ENCODE data around the gene GAP43.

GAP43 gene, protein sequence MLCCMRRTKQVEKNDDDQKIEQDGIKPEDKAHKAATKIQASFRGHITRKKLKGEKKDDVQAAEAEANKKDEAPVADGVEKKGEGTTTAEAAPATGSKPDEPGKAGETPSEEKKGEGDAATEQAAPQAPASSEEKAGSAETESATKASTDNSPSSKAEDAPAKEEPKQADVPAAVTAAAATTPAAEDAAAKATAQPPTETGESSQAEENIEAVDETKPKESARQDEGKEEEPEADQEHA

DNA sequence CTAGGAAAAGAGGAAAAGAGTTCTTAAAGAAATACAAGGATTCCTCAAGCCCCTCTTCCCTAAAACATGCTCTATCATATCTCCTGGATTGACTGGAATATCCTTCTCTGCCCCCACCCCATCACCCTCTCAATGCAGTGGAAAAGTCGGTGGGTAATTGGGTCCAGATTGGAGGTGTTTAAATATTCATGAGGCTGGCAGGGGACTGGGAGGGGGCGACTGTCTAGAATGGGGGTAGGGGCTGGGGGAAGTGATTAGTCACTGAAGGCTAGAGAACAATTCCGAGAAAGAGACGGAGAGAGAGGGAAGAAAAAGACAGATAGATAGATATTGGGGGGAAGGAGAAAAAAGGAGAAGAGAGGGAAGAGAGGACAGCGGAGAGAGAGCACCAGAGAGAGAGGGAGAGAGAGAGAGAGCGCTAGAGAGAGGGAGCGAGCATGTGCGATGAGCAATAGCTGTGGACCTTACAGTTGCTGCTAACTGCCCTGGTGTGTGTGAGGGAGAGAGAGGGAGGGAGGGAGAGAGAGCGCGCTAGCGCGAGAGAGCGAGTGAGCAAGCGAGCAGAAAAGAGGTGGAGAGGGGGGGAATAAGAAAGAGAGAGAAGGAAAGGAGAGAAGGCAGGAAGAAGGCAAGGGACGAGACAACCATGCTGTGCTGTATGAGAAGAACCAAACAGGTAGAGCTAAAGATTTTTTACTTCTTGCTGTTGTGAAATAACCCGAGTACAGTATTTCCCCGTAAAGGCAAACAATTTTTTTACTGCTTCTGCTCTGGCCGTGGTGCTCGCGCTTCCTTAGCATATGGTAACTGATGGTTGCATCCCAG is at the start of gene GAP43:
GAP43 (plus strand) TSS at position 467 of the 825 bp plus-strand sequence; CDS start at position 647, 180 bp downstream.
- DNase-seq = no peak

DNA sequence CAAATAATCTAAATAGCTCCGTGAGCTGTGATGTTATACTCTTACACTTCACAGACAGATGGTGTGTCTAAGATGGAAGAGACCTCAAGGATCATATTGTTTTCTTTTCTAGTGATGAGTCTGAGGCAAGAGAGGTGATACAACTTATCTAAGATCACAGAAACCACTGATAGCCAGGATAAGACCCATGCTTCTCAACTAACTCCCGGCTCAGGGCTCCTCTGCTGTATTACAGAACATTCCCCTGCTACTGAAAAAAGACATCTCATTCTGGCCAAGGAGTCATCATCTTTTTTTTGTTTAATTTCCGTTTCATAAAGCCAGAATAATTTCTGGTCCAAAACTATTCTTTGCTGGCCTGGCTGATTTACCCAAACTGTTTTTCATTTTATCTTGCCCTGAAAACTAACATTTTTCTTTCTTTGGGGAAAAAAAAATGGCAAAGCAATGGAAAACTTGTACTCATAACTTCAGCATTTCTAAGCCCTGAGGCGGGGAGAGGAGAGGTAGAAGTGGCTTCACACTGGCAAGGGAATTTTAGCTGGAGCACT is 46.9 kb upstream of the GAP43 start:
- no peak for DNase-seq

DNA sequence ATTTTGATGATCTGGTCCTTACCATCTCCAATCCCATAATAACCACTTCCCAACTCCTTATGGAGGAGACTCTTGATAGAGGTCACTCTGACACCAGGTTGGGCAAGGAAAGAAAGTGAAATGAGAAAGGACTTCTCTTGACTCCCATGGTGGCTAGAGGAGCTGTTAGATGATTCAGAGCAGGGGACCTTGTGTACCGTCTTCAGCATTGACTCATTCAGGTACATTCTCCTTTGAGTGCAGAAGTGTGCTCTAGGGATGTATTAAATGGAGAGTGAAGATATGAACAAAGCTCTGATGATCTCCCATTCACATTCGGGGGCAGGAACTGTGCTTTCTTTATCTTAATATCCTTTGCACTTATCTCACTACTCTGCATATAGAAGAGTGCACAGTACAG is 46.3 kb upstream of the GAP43 start:
- no peak for DNase-seq

DNA sequence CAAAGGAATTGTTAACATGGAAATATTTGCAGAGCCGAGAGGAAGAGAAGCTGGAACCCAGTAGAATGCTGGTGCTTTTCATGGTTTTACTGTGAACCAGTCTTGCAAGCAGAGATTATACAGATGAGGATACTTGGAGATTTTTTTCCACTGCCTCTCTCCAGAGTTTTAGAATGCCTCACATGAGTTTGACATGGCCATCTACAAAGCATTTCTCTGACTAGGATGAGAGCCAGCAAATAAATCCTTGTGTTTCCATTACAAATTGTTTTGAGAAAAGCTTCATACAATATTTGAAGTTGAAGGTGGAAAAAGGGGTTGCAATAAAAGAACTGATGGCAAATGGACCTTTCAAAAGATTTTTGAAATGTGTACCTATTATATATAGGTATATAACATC is 45.0 kb upstream of the GAP43 start:
- no peak for DNase-seq

DNA sequence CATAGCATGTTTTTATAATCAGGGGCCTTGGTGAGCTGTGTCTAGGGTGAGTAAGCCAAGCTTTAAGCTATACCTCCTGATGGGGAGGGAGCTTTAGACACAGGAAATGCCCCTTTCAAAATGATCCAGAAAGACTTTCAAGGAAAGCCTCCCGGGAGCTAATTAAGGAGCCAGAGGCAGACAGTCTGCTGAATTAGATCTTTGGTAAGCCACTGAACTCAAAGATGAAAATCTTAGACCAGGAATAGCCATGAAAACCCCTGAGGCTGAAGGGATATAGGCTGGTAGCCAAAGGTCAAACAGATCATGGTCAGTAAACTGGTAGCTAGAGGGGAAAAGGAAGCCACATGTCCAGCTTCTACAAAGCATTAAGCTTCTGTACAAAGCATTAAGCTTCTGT is 42.7 kb upstream of the GAP43 start:
- DNase-seq = no peak

DNA sequence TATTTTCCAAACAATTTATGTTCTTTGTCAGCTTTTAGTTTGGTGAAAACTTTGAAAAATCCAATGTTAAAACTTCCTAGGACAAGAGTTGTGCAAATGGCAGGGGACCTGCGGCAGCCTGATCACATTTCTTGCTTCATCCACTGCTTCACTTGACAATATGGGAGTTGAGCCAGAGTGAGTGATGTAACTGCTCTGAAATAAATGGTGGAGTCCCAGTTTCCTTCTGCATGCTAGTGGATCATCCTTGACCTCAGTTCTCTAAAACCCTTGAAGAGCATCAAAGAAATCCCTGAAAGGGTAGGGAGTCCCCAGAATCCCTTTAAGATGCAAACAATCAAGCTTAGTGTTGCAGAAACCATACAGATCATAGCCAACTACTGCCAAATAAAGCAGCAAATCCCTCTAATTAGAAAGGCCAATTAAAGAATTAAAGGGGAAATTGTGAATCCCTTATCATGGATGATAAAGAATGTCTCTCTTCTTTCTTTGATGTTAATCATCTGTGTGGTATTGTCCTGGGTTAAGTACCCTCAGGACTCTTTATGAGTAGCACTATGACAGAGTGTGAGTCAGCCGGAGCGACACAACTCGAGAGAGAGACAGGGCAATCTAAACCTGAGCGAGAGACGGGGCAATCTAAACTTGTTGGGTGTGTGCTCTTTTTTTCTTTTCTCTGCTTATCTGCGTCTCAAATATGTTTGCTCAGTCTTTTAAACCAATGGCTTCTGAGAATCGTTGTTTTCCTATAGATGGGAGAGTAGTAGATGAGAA is 41.8 kb upstream of the GAP43 start:
- no peak for DNase-seq

DNA sequence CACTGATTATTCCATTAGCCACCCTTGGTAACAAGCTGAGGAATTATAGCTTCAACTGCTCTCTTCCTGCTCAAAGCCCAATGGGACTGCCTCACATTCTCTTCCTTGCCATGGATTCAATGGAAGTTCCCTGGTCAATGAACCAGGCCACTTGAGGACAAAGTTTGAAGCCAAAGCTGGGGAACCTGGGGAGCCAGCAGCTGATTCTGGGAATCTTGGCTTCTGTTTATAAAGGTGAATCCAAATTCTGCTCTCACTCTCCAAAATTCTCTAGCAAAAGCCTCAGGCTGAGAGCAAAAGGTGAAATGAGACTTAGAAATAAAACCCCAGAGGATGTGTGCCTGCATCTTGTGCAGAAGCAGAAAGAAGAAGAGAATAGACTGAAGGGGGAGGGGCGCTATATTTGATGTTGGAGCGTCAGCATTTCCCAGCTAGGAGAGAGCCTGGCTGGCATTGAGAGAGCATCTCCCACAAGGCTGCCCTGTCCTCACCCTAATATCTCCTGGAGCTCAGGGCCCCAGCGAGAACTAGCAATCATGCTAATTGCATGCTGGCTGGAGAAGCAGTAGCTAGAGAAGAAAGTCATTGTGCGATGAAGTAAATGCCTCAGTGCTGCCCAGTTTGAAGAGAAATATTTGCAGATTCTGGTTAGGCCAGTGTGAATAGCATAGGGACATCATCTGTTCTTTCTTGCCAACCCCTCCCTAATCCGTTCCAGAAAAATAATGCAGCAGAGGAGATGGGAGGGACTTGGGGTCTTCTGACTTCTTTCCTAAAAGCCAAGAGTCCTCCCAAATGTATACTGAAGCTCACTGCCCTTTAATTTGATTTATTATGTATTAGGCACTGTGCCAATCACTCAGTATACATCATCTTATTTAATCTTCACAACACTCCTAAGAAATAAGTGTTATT is 34.9 kb upstream of the GAP43 start:
- DNase-seq = no peak

DNA sequence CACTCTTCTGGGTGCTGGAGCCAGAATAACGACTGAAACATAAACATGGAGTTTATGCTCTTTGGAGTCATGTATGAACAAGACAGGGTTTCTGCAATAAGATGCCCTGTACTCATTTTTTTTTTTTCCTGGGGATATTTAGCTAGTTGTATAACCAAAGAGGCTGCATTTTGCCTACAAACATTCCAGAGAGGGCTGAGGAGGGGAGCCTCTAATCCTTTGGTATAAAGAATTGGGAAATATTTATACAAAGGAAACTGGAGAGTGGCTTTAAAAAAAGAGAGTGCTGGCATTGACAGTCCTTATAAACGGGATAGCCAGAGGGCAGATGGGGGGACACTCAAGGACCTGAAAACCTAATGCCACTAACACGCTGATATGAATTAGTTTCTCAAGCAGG is 32.4 kb upstream of the GAP43 start:
- no peak for DNase-seq

DNA sequence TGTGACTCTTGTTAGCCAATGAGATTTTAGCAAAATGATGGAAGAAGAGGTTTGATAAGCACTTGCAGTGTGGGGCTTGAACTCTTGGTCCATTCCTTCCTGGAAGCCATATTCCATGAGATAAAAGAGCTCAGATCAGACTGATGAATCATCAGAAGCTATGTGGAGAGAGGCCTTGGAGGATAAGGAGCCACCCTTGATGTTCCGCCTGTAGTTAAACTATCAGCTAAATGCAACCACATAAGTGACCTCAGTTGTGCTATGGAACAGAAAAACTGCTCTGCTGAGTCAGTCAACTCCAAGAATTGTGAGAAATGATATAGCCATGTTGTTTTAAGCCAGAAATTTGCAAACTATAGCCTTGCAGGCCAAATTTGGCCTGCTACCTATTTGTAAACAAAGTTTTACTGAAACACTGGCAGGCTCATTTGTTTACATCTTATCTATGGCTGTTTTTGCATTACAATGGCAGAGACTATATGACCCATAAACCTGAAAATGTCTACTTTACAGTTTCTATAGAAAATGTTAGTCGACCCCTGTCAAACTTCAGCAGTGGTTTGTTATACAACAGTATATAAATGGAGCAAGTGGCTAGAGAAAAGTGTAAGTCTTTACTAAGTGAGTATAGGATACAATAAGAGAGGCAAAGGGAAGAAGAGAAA is 27.6 kb upstream of the GAP43 start:
- no peak for DNase-seq

DNA sequence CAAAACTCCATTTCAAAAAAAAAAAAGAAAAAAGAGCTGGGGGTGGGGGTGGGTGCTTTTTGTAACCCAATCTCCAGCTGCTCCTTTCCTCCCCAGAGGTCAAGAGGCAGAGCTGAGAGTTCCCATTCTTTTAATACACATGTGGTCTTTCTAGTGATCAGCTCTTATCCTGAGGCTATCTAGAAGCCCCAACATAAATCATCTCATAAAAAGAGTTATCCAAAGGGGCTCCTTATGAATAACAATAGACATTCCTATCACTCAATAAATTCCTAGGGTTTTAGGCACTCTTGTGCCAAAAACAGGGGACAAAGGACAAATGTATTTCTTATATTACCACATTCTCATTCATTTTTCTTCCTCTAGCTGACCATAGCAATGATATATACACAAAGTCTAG is 25.1 kb upstream of the GAP43 start:
- no peak for DNase-seq

DNA sequence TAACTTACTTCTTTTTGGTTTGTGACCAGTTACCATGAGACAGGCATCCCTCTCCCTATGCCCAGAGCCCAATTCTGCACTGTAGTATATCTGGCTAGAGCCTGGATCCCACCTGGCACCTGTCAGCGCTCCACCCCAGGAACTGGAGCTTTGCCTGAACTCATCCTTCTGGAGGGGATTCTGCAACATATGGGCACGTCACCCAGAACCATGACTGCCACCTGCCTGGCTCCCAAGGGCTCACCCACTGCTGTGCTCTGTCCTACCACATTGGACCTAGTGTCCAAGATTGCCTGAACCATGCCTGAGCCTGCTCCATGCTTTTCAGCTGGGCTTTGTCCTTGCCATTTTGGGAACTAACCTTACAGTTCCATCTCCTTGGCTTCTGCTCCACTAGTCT is 21.1 kb upstream of the GAP43 start:
- DNase-seq = no peak

DNA sequence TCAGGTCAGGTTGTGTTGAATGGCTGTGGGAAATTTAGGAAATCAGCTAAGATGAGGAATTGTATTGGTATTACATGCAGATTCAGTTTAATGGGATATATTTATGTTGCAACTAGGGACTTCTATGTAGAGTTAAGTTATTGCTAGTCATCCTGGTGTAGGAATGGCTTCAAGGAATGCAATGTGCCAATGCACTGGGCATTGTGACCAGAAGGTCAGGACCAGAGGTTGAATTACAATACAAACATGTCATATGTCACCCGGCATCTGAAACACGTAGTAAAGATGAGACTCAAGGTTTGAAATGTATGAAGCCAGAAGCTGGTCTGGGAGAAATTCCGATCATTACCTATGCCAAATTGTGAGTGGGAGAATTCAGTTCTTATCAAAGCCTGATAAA is 11.7 kb upstream of the GAP43 start:
- no peak for DNase-seq

DNA sequence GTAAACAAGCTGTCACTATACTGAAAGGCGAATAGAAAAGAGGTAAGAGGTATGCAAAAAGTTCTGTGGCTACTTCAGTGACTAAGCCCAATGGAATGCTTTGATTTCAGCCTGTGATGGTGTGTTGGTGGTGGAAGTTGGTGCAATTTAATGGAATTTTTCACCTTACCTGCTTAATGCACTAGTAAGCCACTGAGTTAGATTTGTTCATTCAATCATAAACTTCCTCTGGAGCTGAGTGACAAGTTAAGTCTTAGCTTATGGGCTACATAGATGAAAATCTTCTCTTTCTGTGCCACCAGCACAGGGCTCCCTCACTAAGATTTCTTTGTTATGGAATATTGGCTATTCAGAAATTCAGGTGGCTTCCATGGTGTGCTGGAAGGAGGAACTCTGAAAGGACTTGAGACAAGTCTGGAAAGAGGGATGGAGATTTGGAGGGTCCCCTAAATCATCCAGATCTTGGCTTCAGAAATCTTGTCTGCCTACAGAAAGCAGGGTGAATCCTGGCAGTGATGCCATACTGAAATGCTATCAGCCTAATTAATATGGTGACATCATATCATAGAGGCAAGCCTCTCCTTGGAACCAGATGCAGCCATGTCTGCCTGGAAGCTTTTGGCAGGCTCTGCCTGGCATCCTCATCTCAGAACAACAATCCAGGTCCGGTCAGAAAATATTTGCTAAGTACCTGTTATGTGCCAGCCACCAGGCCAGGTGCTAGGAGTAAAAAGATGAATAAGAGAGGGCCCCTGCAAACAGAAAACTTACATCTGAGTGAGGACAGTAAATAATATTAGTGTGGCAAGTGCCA is 8.1 kb upstream of the GAP43 start:
- DNase-seq = no peak

DNA sequence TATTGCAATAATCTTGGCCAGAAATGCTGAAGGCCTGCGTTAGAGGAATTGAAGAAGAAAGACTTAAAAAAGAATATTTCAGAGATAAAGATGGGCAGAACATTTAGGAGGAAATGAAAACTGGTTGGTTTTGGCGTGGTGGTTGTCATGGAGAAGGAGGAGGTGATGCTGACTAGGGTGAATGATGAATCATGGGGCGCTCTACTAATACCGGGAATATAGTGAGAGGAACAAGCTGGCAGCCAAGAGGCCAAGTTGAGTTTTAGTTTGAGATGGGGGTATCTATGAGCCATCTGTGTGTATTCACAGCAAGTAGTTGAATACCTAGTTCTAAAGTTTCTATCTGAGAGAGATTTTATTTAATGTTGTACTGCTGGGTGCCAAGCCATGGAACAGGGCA is 6.8 kb upstream of the GAP43 start:
- no peak for DNase-seq

DNA sequence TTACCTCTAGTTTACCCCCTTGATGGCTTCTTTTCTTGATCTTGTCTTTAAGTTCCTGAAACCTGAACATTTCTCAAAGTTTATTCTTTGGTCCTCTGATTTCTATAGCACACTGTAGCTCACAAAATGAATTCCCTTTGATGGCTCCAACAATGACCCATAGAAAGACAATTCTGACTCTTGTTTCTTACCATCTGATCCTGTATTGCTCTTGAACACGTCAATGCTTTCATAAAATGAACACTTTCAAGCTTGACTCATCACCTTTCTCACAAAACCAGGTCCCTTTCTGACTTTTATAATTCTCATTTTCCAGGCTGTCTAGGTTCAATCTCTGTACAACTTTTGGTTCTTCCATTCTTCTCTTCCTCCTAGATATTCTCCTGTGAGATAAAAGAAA is 5.7 kb upstream of the GAP43 start:
- no peak for DNase-seq

DNA sequence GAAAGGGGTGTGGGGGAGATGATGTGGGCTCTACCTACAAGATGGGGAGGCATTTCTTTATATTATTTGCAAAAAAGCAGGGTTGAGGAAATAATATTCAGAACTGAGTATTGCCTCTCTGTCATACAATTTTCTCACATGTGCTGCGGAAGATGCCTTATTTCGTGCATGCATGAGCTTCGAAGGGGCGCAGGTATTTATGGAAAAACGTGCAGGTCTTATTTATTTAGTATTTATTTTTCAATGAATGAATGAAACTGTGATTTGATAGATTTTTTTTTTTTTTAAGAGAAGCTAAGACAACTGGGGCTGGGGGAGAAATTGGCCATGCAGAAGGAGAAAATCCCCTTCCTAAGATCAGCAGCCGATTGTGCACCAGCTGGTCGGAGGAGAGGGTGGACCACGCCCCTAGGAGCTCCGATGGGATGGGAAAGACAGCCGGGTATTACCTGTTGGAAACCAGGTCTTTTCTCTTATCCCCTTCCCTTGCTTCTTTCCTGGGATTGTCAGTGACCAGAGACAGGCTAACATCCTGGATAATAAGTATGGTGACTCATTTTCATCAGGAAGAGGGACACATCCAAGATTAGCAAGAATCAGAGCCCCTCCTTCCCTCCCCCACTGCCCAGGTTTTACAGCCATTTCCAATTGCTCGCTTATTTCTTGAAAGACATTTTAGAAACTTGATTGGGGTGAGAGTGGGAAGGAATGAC is 875 bp downstream of the GAP43 start:
- no peak for DNase-seq

DNA sequence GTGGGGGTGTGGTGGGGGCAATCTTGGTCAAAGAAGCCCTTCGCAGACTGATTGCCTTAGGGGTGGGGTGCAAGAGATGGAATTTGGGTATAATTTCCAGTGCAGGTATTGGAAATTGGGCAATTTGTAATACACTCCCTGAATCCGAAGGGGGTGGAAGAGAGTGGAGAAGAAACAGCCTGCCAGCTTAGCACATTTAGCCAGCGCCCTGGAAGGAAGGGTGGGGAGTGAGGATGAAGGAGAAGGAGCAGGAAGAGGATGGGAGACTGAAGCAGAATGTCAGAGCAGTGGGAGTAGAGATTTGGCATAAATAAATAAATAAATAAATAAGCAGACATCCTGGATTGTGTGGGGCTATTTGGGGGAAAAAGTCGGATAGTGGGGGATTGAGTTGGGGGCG is 1.6 kb downstream of the GAP43 start:
- DNase-seq = no peak

DNA sequence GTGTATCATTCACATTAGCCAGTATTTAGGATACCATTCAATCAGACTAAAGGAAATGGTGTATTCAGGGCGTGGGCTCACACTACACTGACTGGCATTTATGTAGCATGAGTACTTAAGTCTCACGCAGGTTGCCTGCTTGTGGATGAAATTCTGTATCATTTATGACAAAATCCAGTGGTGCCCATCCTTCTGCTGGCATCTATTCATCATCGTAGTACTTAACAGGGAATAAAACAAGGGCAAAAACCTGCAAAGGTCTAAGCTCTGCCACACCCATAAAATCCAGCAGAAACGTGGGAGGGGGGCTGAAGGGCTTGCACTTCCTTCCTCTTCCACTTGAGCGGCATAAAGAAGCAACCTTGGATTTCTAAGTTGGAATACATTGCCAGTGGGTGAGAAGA is 2.7 kb downstream of the GAP43 start:
- no peak for DNase-seq

DNA sequence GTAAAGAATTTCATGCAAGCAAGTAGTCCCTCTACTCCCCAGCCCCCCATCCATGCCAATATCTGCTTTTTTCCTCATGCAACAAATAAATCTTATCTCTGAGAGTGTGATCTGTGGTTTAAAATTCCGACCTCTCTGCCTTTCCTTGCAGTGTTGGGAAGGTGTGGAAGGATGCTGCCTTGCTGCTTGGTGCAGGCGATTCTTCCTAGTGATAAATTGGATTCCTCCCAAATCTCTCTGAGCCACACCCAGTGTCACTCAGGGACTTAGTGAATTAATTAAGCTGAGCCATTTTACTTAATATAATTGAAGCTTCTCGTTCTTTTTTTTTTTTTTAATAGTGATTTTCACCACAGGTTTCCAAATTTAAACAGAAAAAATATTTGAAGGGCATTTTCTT is 3.4 kb downstream of the GAP43 start:
- no peak for DNase-seq
